ENCODE measurements around the gene CFAP119.

CFAP119 gene

DNA sequence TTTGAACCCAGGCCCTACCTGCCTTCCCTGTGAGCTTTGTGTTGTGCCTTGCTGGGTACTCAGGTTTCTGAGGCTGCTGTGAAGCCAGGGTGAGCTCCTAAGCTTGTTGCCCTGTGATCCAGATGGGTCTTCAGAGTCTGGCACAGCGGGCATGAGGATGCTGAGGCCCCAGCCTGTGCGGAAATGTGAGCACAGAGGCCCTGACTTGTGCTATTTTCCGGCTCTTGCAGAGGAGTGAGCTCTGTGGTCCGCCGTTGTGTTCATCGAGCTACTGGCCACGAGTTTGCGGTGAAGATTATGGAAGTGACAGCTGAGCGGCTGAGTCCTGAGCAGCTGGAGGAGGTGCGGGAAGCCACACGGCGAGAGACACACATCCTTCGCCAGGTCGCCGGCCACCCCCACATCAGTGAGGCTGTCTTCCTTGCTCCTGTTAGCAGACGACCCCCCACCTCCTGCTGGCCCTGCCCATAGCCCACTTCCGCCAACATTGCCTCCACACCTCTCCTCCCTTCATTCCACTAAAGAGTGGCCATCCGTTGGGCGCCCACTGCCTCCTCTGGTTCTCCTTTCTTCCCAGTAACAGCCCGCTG lies 10.9 kb downstream of the CFAP119 start:
- TF ChIP-seq, protein P1, sequence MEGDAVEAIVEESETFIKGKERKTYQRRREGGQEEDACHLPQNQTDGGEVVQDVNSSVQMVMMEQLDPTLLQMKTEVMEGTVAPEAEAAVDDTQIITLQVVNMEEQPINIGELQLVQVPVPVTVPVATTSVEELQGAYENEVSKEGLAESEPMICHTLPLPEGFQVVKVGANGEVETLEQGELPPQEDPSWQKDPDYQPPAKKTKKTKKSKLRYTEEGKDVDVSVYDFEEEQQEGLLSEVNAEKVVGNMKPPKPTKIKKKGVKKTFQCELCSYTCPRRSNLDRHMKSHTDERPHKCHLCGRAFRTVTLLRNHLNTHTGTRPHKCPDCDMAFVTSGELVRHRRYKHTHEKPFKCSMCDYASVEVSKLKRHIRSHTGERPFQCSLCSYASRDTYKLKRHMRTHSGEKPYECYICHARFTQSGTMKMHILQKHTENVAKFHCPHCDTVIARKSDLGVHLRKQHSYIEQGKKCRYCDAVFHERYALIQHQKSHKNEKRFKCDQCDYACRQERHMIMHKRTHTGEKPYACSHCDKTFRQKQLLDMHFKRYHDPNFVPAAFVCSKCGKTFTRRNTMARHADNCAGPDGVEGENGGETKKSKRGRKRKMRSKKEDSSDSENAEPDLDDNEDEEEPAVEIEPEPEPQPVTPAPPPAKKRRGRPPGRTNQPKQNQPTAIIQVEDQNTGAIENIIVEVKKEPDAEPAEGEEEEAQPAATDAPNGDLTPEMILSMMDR (conservative IDR thresholded peaks at IDR 0.05; ENCODE audit: control insufficient read depth, insufficient read depth, low read depth, low read length) = no peak
- DNase-seq (ENCODE audit: low read depth) = no peak
- H3K4me3 ChIP-seq (ENCODE audit: control insufficient read depth, low read depth, low read length) = no peak overlapping the region

DNA sequence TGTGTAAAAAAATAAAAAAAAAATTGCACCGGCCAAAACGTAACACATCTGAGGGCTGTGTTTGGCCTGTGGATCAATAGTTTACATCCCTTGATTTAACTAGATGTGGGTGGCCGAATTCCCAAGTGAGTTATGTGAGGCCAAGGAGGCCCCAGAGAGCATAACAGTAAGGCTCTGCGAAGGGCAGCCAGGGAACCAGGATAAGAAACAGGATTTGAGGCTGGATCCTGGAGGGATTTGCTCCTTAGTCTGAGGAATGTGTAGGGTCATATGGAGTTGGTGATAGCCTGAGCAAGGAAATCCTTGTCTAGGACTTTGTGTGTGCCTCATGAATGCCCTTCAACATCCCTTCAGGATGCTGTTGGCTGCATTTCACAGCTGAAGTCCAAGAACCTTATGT lies 11.7 kb downstream of the CFAP119 start:
- H3K4me3 ChIP-seq (ENCODE audit: control insufficient read depth, low read depth, low read length) = no peak overlapping the region
- no peak for DNase-seq (ENCODE audit: low read depth)
- TF ChIP-seq, protein P1 (conservative IDR thresholded peaks at IDR 0.05; ENCODE audit: control insufficient read depth, insufficient read depth, low read depth, low read length) = no peak

DNA sequence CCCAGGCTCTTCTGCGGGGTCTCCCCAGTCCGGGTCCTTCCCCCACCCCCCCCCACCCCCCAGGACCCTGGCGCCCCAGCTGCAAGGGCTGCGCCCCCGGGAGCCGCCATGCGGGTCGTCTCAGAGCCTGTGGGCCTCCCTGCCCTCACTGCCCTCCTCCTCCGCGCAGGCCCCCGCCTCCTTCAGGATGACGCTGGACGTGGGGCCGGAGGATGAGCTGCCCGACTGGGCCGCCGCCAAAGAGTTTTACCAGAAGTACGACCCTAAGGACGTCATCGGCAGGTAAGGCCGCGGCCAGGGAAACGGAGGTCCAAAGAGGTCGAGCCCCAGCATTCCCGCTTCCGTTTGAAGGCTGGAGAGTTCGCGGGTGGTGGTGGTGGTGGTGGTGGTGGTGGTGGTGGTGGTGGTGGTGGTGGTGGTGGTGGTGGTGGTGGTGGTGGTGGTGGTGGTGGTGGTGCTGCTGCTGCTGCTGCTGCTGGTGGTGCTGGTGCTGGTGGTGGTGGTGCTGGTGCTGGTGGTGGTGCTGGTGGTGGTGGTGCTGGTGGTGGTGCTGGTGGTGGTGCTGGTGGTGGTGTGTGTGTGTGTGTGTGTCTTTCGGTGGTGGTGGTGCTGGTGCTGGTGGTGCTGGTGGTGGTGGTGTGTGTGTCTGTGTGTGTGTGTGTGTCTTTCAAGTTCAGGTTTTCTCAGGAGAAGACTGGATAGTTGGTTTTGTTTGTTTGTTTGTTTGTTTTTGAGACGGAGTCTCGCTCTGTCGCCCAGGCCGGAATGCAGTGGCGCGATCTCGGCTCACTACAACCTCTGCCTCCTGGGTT lies 13.0 kb downstream of the CFAP119 start:
- H3K4me3 ChIP-seq (ENCODE audit: control insufficient read depth, low read depth, low read length) = peak overlapping the region; percentile 72
- peak; percentile 50 for DNase-seq (ENCODE audit: low read depth)
- TF ChIP-seq, protein P1 (conservative IDR thresholded peaks at IDR 0.05; ENCODE audit: control insufficient read depth, insufficient read depth, low read depth, low read length) = no peak

DNA sequence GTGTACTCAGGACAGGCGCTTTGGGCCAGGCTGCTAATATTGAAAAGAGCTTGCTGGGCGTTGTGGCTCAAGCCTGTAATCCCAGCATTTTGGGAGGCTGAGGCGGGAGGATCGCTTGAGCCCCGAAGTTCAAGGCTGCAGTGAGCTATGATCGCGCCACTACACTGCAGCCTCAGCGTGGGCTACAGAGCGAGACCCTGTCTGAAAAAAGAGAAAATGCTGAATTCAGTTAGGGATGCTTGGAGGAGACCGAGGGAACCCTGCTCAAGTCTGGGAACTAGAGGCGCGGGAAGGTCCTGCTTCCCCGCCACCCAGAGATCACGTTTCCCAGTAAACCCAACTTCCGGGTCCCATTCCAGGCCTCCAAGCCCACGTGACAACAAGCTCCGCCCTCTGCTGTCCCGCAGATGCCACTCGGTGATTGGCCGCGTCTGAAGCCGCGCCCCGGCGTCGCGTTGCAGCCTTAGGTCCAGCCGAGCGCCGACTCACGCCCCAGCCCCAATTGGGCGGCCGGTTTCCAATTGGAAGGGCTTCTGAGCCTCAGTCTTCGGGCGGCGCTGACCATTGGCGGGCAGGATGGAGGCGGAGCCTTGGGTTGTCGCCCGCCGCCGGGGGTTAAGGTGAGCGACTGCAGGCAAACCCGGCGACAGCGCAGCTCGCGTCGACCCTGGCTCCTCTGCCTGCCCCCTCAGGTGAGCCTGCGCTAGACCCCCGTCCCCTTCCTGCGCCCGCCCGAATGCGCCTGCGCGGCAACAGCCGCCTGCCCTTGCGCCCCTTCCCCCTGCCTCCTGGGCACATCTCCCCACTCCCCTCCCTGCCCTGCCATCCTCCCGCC lies 13.8 kb downstream of the CFAP119 start, which contains the start of gene PHKG2:
TSS of gene PHKG2 (plus strand) at position 627 of the 835 bp plus-strand sequence. CDS start 396 bp downstream, outside the sequence.
- H3K4me3 ChIP-seq (ENCODE audit: control insufficient read depth, low read depth, low read length) = peak within 1 kb of the TSS; percentile 72
- TF ChIP-seq, protein P1 (conservative IDR thresholded peaks at IDR 0.05; ENCODE audit: control insufficient read depth, insufficient read depth, low read depth, low read length) = no peak
- peak; percentile 98 for DNase-seq (ENCODE audit: low read depth)

DNA sequence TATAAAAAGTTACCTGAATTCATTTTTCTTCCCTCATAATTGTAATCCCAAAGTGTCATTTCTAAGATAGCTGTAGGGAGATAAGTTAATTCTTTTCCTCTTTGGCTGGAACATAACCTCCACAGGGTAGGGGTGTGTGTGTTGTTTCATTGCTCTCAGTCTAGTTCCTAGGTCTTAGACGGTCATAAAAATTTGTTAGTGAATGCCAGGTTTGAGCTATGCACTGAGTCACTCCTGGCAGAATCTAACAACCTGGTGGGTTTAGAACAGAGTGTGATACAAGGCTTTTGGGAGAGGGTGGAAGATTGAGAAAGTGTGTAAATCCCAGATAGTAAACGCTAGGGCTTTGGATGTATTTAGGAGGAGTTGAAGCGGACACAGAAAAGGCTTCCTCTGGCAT lies 14.5 kb downstream of the CFAP119 start:
- peak overlapping the region; percentile 60 for H3K4me3 ChIP-seq (ENCODE audit: control insufficient read depth, low read depth, low read length)
- DNase-seq (ENCODE audit: low read depth) = peak; percentile 75
- TF ChIP-seq, protein P1 (conservative IDR thresholded peaks at IDR 0.05; ENCODE audit: control insufficient read depth, insufficient read depth, low read depth, low read length) = no peak

DNA sequence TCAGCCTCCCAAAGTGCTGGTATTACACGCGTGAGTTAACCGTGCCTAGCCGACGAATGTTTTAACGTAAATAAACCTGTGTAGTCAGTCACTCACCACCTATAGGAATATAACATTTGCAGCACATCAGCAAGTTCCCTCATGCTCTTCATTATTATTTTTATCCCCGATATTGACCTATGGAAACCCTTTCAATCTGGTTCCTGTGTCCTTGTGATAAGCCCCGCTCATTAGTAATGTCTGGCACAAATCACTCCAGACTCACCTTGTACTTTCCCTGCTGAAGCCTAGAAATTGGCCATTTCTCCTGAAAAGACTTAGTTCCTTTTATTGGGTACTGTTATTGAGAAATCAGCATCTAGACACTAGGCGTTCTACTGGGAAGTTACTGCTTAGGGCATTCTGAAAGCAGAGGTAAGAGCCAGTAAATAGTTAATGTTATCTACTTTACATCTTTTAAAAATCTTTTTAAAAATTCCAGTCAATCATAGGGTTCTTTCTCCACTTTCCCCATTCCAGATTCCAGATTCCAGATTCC lies 15.2 kb downstream of the CFAP119 start:
- no peak for DNase-seq (ENCODE audit: low read depth)
- TF ChIP-seq, protein P1 (conservative IDR thresholded peaks at IDR 0.05; ENCODE audit: control insufficient read depth, insufficient read depth, low read depth, low read length) = no peak
- no peak overlapping the region for H3K4me3 ChIP-seq (ENCODE audit: control insufficient read depth, low read depth, low read length)
